ENCODE results near the gene C1QL4. TPM values are rescaled to one million over a fixed set of nuclear protein-coding genes. Genes with fewer than 3 reads are reported as not detected.

The C1QL4 gene
- total and polyA plus RNA-seq, 2 of the 8 experiments (the other 6 are each of a cell fraction or from before 2014, with no cell fraction given) = 0.28 to 0.63 TPM

DNA sequence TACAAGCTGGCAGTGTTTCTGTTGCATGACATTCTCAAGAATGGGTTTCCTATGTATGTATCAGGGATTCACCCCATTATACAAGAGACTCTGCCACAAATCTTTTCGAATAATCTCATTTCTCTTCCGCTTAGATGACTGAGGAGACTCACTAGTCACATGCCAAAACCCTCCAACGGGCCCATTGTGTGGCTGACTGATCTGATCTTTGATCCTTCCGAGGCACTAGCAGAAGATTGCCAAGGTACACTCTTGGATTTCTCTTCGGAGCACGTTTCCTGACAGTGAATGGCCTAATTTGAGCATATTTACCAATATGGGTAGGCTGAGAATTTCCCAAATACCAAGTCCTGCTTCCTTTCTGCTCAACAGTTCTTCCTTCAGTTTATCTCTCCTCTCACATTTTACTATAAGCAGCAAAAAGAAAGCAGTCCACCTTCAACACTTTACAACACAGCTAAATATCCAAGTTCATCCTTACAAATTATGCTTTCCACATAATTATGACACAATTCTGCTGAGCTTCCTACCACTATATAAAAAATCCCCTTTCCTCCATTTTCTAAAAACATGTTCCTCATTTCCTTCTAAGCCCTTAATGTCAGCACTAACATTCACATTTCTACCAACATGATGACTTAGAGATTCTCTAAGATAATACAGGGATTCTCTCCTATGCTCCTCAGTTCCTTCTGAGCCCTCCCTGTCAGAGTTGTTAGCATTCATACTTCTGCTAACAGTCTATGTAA, 31.1 kb downstream of the C1QL4 start (continued):
- TF ChIP-seq CHD7 (IDR thresholded peaks at IDR 0.05; ENCODE audit: insufficient replicate concordance, low read length) (no peak), CTCF (IDR thresholded peaks at IDR 0.05; ENCODE audit: control extremely low read depth in 1 of 3, insufficient read depth in 1 of 3, low read depth in 1 of 3, low read length in 3 of 3) (no peak), CEBPB (IDR thresholded peaks at IDR 0.05; ENCODE audit: low read depth, low read length) (no peak), SIRT6 (IDR thresholded peaks at IDR 0.05; ENCODE audit: low read length) (no peak), EZH2 (IDR thresholded peaks at IDR 0.05; ENCODE audit: low read depth, low read length, severe bottlenecking) (no peak), NANOG (IDR thresholded peaks at IDR 0.05; ENCODE audit: insufficient read depth, low read depth, low read length, poor library complexity, severe bottlenecking) (no peak), KDM4A (IDR thresholded peaks at IDR 0.05; ENCODE audit: low read depth, low read length, severe bottlenecking) (no peak), SP4 (IDR thresholded peaks at IDR 0.05; ENCODE audit: low read length) (no peak)

All from H1 (cell line).